Thyroid gland (tissue), 4 donors: ENCODE measurements around the gene ALKBH3. TPM values are rescaled to one million over a fixed set of nuclear protein-coding genes. Genes with fewer than 3 reads are reported as not detected.

Experiments used
- DNase-seq, 2 donors: peaks; one replicate each; pipeline ENCODE4 v3.0.0-alpha.2; 2019
- H3K27ac ChIP-seq, 3 donors: fragments of 200-600 bp; sonication (generic); 1 replicate in 2 of 3; 2 replicates in 1 of 3; pipeline ENCODE4 v1.5.1; 2016 to 2019; ENCODE audit warnings: mild to moderate bottlenecking in 1 of 3, moderate library complexity in 1 of 3
- H3K27me3 ChIP-seq: fragments of 200-600 bp; sonication (generic); one replicate; pipeline ENCODE4 v1.5.1; 2019
- H3K36me3 ChIP-seq, 2 donors: fragments of 200-600 bp; sonication (generic); one replicate each; pipeline ENCODE4 v1.5.1; 2016 to 2019
- H3K4me1 ChIP-seq, 2 donors: fragments of 200-600 bp; sonication (generic); one replicate each; pipeline ENCODE4 v1.5.1; 2017 to 2019
- H3K4me3 ChIP-seq, 3 donors: fragments of 200-600 bp; sonication (generic); replicated peaks in 1 of 3; 1 replicate in 2 of 3; 2 replicates in 1 of 3; pipeline ENCODE4 v1.5.1; 2016; ENCODE audit warnings: mild to moderate bottlenecking in 1 of 3
- H3K9me3 ChIP-seq: fragments of 200-600 bp; sonication (generic); one replicate; pipeline ENCODE4 v1.5.1; 2017
- POLR2A ChIP-seq, 2 donors: fragments of 450-650 bp; IDR thresholded peaks; one replicate each; pipeline ENCODE4 v1.6.1; 2017; ENCODE audit warnings: antibody characterized with exemption in 2 of 2, mild to moderate bottlenecking in 2 of 2, moderate library complexity in 1 of 2
- WGBS, 2 donors: methylation state at CpG; one replicate each; pipeline ENCODE4 v1.1.5; 2017; 5-methylcytosine and 5-hydroxymethylcytosine counted together
- intact Hi-C: fragments of 100-400 bp; cut with DNase I; formaldehyde crosslinking; loops from one replicate; pipeline ENCODE4 v1.15.1; 2023
- total RNA-seq, 4 donors: library from RNA; depleted of rRNA; stranded (reverse); fragments of >200 nt; gene quantifications; one replicate each; pipeline ENCODE4 v1.2.3, GENCODE V29; 2016
- TF ChIP-seq, protein P1 (sequence below), 6 experiments: fragments of 200-600 bp in 3 of 6; fragments of 450-650 bp in 3 of 6; sonication (generic) in 3 of 6; IDR thresholded peaks; one replicate each; pipeline ENCODE4 v1.5.1; 2016 to 2019; ENCODE audit warnings: antibody characterized with exemption in 6 of 6, mild to moderate bottlenecking in 2 of 6, inconsistent platforms in 1 of 6, moderate library complexity in 1 of 6

Gene ALKBH3
- total RNA-seq, 4 donors from 2014 or later, result 32.6 to 44.3 (median 40.4) TPM

DNA sequence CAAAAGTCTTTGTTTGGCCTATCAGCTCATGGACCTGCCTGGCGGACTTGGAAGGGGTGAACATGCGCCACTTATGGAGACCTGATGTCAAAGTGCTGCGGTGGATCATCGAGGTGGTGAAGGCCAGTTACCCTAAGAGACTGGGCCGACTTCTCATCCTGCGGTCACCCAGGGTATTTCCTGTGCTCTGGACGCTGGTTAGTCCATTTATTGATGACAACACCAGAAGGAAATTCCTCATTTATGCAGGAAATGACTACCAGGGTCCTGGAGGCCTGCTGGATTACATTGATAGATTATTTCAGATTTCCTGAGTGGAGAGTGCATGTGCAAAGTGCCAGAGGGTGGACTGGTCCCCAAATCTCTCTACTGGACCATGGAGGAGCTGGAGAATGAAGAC is 17.9 kb downstream of the ALKBH3 start:
- H3K4me1 ChIP-seq, result no peaks in the 10 kb centered on the region
- no peak overlapping the region for H3K4me3 ChIP-seq
- H3K36me3 ChIP-seq, result peaks cover 31 to 43% of the 10 kb centered on the region in 2 donors
- no peak for DNase-seq
- WGBS, 2 donors, result 87 to 88% methylated on average over 7 of the region's 7 CpGs
- intact Hi-C loops, result loop anchor here (10.0 kb wide), 1 partner anchor 136 kb away; no protein-coding TSS in a partner anchor
- H3K27ac ChIP-seq, result no peak overlapping the region
- no peaks in the 10 kb centered on the region for H3K9me3 ChIP-seq
- no peak for TF ChIP-seq POLR2A (IDR thresholded peaks at IDR 0.05)
- TF ChIP-seq, protein P1, sequence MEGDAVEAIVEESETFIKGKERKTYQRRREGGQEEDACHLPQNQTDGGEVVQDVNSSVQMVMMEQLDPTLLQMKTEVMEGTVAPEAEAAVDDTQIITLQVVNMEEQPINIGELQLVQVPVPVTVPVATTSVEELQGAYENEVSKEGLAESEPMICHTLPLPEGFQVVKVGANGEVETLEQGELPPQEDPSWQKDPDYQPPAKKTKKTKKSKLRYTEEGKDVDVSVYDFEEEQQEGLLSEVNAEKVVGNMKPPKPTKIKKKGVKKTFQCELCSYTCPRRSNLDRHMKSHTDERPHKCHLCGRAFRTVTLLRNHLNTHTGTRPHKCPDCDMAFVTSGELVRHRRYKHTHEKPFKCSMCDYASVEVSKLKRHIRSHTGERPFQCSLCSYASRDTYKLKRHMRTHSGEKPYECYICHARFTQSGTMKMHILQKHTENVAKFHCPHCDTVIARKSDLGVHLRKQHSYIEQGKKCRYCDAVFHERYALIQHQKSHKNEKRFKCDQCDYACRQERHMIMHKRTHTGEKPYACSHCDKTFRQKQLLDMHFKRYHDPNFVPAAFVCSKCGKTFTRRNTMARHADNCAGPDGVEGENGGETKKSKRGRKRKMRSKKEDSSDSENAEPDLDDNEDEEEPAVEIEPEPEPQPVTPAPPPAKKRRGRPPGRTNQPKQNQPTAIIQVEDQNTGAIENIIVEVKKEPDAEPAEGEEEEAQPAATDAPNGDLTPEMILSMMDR (IDR thresholded peaks at IDR 0.05), result no peak
- no peaks in the 10 kb centered on the region for H3K27me3 ChIP-seq

DNA sequence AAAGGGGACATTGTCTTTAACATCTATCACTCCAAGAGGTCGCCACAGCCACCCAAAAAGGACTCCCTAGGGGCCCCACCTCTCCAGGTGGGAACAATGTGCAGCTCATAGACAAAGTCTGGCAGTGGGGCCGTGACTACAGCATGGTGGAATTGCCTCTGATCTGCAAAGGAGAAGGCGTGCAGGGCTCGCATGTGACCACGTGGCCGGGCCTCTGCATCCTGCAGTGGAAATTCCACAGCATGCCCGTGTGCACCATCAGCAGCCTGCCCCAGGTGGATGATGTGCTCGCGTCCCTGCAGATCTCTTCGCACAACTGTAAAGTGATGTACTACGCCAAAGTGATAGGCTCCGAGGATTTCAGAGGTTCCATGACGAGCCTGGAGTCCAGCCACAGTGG is 18.5 kb downstream of the ALKBH3 start:
- Histone ChIP-seq H3K9me3 (no peaks in the 10 kb centered on the region), H3K27me3 (no peaks in the 10 kb centered on the region), H3K27ac (no peak overlapping the region), H3K4me1 (no peaks in the 10 kb centered on the region), H3K4me3 (no peak overlapping the region), H3K36me3 (peaks cover 31 to 42% of the 10 kb centered on the region in 2 donors)
- 86 to 90% methylated on average over 4 to 12 of the region's 13 CpGs for WGBS, 2 donors
- DNase-seq, result no peak
- intact Hi-C loops, result loop anchor here (10.0 kb wide), 1 partner anchor 136 kb away; no protein-coding TSS in a partner anchor
- TF ChIP-seq, protein P1 (IDR thresholded peaks at IDR 0.05), result no peak
- no peak for TF ChIP-seq POLR2A (IDR thresholded peaks at IDR 0.05)

DNA sequence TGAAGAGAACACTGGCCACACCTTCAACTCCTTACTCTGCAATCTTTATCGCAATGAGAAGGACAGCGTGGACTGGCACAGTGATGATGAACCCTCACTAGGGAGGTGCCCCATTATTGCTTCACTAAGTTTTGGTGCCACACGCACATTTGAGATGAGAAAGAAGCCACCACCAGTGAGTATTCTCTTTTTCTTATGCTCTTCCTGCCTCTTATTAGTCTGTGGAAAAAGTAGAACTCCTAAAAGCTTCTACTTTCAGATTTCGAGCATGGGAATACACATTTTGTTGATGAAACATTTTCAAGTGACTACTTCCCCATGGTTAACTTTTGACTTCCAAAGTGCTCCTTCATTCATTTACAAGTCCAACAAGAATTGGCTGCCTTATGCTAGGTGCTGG is 20.9 kb downstream of the ALKBH3 start:
- WGBS, 2 donors, result 96% methylated on average over 4 of the region's 4 CpGs
- intact Hi-C loops, result no loop called here
- H3K4me1 ChIP-seq, result no peaks in the 10 kb centered on the region
- TF ChIP-seq, protein P1 (IDR thresholded peaks at IDR 0.05), result no peak
- H3K27ac ChIP-seq, result no peak overlapping the region
- no peaks in the 10 kb centered on the region for H3K9me3 ChIP-seq
- no peak for DNase-seq
- H3K27me3 ChIP-seq, result no peaks in the 10 kb centered on the region
- no peak overlapping the region for H3K4me3 ChIP-seq
- H3K36me3 ChIP-seq, result peaks cover 21 to 32% of the 10 kb centered on the region in 2 donors

DNA sequence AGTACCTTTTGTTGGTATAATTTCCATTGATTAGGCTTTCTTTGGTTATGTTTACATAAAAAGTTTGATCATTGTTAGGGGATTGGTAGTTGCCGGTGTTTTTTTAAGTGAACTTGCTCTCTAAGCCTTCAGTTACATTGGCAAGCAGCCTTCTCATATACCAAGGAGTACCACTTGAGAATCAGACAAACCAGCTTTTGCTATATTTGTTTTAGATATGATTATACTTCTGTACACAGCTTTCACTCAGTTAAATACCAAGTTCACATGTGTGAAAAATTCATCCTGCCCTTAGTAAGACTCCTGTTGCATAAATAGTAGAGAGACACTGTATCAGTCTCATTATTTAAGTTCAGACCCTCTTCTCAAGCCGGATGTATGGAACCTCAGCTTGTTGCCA is 22.4 kb downstream of the ALKBH3 start:
- H3K27me3 ChIP-seq, result no peaks in the 10 kb centered on the region
- H3K4me1 ChIP-seq, result peaks cover 0 to 8% of the 10 kb centered on the region in 2 donors
- no peak for DNase-seq
- intact Hi-C loops, result no loop called here
- no peaks in the 10 kb centered on the region for H3K9me3 ChIP-seq
- no peak overlapping the region for H3K4me3 ChIP-seq
- TF ChIP-seq, protein P1 (IDR thresholded peaks at IDR 0.05), result no peak
- no peak overlapping the region for H3K27ac ChIP-seq
- WGBS, 2 donors, result 95 to 96% methylated on average over 2 of the region's 2 CpGs
- H3K36me3 ChIP-seq, result peaks cover 11 to 20% of the 10 kb centered on the region in 2 donors

DNA sequence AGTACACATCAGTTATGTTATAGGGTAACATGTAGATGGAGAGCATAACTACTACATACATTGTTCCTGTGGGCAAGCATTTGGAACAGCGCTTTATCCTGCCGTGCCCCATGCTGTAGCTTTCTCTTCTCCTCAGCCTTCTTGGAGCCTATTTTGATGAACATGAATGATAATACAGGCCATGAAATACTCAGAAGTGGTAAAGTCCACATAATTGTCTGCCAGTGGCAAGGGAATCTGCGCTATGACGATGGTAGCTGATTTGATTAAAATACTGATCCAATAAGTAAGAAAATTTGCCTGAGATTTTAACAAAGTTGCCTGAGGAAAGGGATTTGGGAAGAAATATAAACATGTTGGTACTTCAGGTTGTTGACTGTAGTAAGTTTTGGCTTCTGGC is 23.3 kb downstream of the ALKBH3 start:
- Histone ChIP-seq H3K4me1 (peaks cover 0 to 8% of the 10 kb centered on the region in 2 donors), H3K4me3 (no peak overlapping the region), H3K27ac (no peak overlapping the region), H3K9me3 (no peaks in the 10 kb centered on the region), H3K27me3 (no peaks in the 10 kb centered on the region), H3K36me3 (peaks cover 4 to 12% of the 10 kb centered on the region in 2 donors)
- intact Hi-C loops, result no loop called here
- no peak for DNase-seq
- no peak for TF ChIP-seq POLR2A (IDR thresholded peaks at IDR 0.05)
- TF ChIP-seq, protein P1 (IDR thresholded peaks at IDR 0.05), result no peak
- WGBS, 2 donors, result 95 to 98% methylated on average over 4 of the region's 4 CpGs
